ENCODE data around the gene PDE7B.
"Not testable (repeated sequence)": the region's sequence is repeated elsewhere in the genome, so short reads cannot be mapped to it uniquely, and the experiment has no call there.

PDE7B gene

DNA sequence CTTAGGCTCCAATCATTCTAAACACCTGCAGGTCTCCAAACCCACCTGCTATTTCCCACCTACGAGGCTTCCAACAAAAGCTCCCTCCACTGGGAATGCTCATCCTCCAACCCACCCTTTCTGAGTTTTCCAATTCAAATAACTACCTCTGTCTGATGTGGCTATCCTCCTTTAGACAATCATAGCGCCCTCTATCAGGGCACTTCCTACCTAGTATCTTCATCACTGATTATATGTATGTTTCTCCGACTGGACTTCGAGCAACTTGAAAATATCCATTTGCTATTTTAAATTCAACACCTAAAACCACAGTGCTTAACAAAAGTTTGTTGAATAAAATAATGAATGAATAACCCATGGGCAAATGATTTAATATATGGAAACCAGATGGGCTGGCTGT, 357.3 kb downstream of the PDE7B start:
- DNase-seq: no peak

DNA sequence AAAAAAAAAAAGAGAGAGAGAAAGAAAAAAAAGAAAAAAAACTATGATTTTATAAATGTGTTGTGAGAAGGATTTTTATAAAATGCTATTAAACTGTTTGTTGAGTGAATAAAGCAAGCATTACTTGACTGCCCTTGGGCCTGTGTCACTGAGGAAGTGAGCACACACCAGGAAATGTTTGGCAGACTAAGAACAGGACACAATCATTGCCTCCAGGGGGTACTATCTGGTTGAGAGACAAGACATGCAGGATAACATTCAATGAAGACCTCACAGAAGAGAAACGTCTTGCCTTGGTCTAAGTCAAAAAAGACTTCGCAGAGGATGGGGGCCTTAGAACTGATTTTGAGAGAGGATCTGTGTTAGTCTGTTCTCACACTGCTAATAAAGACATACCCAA, 358.0 kb downstream of the PDE7B start:
- DNase-seq: no peak

DNA sequence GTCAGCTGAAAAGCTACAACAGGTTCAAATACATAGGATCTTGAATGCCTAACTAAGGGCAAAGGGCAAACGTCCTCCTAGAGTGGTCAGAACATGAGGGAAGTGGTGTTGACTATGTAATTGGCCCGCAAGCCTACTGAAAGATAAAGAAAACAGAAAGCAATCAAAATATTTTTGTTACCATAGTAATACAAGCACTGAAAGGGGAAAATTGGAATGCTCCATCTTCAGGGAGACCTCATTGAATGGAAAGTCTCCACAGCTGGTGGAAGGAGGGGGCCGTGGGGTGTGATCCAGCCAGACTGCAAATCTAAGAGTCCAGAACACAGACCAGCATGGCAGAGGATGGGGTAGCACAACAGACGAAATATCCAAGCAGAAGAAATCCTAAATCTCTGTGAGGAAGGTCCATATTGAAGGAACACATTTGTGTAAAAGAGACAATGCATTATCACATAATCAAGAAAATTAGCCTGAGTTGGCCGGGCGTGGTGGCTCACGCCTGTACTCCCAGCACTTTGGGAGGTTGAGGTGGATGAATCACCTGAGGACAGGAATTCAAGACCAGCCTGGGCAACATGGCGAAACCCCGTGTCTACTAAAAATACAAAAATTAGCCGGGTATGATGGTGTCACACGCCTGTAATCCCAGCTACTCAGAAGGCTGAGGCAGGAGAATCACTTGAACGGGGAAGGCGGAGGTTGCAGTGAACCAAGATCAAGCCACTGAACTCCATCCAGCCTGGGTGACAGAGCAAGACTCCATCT, 359.1 kb downstream of the PDE7B start:
- DNase-seq: peak; percentile 40

DNA sequence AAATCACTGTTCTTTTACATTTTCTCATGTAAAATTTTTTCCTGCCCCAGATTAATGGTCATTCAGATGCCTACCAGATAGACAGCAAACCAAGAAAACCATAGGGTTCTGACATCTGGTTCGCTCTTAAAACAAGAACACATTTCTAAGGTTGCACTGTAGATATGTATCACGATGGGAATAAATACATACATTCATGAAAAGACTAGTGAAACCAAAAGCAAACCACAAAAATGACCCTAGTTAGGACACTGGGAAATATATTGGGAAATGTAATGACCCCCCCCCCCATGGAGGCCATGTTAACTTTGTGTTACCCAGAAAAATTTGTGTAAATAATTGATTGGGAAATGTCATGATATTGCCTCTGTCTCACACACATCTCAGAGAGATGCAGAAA, 361.1 kb downstream of the PDE7B start:
- DNase-seq: no peak

DNA sequence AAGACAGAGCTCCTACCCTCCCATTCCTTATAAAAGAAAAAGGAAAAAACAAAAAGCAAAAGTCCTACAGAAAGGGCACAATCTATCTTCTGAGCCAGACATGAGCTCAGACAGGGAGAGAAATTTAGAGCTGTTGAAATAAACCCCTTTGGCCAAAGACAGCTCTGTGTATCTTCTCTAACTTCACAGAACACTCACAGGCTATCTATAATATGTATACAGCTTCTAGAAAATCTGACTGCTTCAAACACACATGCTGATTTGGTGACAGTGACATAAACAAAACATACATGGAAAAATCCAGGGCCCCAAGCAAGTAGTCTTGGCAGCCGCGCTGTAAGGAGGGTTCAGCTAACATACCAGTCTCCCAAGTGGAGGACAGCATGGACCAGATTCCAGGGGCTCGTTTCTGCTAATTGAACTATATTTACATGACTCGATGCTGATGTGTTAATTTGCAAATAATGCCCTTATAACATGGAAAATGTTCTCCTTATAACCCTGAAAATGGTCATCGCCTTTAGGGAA, 361.6 kb downstream of the PDE7B start:
- no peak for DNase-seq

DNA sequence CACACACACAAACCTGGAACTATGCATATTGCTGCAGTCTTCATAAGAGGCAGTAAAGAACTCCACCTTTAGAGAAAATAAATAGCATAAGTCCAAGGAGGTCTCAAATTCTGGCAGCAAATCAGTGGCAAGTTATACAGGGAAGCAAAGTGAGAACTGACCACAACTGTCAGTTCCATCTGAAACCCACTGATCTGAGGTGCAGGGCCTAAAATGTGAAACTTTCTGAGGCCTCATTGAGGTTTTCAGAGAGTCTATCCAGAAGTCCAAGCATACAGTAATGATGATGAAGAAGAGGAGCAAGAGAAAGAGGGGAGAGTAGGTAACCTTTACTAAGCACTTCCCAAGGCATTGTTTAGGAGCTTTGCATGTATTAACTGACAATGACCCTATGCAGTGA, 362.4 kb downstream of the PDE7B start:
- no peak for DNase-seq

DNA sequence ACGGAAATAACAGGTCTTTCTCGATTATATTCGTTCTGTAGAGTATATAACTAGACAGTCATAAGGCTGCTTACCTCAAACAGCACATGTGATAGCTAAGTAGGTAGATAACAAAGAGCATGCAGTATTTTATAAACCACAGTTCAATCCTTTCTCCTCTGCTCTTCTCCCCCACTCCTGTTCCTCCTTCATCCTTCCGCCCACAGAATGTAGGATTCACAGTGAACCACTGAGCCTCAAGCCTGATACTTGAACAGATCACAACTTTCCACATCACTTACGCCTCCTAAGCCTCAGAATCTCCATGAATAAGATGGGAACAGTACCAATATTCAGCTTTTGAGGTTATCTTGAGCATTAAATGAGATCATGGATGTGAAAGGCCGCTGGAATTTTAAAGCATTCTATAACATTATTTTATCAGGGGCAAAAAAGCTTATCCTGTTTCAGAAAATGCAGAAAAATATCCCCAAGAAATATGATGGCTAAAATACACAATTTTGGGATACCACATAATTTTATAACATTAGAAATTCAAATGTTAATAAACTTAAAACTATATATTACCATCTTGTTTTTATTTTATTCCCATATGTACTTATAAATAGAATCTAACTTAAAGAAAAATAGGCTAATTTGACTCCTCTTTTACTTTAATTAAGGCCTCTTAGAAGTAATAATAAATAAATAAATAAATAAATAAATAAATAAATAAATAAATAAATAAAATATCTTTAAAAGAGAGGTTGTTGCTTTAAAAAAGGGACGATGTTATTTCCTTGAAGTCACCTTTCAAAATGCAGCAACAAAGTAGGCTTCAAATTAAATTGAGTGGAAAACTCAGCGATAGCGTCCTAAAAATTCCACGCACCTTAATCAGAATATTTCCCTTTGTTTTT, 365.3 kb downstream of the PDE7B start:
- DNase-seq: no peak

DNA sequence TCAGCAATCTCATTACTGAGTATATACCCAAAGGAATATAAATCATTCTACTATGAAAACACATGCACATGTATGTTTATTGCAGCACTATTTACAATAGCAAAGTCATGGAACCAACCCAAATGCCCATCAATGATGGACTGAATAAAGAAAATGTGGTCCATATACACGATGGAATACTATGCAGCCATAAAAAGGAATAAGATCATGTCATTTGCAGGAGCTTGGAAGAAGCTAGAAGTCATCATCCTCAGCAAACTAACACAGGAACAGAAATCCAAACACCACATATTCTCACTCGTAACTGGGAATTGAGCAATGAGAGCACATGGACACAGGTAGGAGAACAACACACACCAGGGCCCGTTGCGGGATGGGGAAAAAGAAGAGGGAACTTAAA, 373.5 kb downstream of the PDE7B start:
- not testable (repeated sequence) for DNase-seq

DNA sequence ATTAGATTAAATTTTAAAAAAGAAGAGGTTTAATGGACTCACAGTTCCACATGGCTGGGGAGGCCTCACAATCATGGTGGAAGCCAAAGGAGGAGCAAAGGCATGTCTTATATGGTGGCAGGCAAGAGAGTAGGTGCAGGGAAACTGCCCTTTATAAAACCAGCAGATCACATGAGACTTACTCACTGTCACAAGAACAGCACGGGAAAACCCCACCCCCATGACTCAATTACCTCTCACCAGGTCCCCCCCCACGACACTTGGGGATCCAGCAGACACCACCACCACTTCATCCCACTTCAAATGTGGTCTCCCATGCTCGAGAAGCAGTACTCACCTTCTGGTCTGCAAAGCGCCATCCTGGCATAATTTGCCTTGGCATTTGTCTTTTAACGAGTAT, 374.0 kb downstream of the PDE7B start:
- no peak for DNase-seq

DNA sequence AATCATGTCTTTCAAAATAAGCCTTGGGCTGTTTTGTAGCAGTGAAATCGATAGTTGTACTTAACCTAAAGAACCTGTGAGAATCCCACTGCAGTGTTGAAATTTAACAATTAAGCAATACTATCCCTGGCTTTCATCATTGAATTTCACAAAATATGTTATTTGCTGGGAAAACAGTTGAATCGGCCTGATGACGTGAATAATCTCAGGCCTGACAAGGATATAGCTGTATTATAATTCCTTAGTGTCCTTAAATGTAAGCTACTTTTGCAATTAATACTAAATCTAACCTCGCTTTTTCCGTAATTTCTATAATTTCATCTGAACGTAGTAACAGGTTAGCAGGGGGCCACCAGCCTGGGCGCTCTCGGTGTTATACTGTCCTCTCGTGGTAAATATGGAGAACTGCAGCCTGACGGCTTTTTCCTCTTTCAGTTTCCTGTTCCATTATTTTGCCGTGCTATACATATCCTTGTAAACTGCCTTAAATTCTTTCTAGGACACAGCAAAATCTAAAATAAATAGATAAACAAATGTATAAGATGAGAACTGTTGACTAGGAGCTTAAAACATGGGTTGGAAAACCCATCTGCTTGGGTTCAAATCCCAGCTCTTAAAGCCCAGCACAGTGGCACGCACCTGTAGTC, 374.6 kb downstream of the PDE7B start:
- DNase-seq: peak; percentile 61

DNA sequence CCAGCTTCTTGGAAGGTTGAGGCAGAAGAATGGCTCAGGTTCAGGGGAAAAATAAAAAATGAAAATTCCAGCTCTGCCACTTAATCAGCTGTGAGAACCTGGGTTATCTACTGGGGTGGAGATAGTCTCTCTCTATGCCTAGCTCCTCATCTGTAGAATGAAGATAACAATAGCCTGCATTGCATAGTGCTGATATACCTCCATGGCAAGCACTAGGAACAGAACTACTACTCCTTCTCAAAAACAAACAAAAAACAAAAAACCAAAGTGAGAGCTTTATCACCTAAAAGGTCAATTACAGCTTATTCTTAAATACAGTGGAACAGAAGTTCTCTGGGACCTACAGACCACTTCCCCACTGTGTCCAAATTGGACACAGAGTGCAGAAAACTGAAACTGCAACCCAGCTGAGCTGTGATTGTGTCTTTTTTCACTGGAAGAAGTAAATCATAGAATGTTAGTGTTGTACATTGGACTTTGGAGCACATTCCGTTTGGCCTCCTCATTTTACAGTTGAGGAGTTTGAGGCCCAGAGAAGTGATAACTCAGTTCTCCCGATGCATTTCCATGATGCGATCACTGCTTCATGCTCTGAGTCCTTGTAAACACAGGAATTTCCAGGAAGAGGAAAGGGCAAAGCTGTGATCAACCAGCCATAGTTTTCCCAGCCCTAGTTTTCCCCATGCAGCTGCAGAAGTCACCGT, 375.3 kb downstream of the PDE7B start:
- DNase-seq: no peak

DNA sequence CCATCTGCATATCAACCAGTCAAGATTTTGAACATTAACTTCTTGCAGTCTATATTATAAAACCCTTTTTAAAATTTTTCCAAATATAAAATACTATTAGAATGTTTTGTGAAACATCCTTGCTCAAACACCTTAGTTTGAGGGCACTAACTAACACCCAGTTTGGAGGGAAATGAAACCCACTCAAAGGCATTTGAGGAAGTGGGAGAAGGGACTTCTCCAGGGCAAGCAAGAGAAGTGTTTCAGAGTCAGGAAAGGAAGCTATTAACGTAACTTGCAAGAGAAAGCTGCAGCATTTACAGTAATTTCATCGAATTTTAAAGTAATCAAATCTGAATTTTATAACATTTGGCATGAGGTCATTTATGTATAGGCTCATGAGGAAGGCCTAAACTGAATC, 377.3 kb downstream of the PDE7B start:
- DNase-seq: no peak

DNA sequence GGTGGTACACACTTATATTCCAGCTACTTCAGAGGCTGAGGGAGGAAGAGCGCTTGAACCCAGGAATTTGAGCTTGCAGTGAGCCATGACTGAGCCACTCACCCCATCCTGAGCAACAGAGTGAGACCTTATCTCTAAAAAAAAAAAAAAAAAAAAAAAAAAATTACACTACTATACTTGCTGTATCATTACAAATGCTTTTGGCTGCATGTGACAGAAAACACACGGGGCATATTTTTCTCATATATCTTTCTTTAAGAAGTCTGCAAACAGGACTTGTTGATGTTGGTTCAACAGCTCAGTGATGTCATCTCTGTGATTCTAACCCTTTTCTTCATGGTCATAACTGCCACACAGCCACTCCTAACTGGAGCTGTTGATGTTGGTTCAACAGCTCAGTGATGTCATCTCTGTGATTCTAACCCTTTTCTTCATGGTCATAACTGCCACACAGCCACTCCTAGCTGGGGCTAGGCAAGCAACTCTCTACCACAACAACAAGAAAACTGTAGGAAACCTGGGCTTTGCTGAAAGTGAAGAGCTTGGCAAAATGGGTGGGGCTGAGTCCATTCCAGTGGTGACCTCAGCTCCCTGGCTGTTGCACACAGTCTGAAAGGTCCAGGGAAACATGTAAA, 378.8 kb downstream of the PDE7B start:
- DNase-seq: no peak

DNA sequence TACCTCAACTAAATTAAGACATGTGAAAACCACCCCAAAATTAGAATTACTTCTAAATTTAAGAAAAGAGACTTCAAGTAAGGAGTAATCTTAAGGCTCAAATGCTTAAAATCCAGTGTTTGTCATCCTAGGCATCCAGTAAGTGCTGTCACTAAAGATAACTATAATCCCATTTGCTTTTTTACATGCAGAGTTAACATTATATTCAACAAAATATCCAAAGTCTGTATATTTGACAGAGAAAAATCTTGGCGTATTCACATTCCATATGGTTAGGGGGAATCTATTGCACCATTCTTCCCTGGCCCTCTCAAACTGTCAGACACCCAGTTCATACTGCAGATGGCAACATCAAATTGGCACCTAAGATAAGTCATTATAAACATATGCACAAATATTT, 381.2 kb downstream of the PDE7B start:
- no peak for DNase-seq

DNA sequence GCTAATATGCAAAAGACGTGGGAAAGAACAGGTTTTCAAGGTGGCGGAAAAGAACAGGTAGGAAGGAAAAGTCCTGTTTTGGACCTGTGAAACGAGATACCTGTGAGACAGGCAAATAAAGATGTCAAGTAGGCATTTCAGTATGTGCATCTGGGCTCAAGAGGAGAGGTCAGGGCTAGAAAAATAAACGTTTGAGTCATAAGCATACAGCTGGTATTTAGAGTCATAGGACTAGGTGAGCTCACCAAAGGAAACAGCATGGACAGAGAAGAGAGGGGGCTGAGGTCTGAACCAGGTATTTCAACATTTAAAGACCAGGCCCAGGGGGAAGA, 383.7 kb downstream of the PDE7B start:
- no peak for DNase-seq

DNA sequence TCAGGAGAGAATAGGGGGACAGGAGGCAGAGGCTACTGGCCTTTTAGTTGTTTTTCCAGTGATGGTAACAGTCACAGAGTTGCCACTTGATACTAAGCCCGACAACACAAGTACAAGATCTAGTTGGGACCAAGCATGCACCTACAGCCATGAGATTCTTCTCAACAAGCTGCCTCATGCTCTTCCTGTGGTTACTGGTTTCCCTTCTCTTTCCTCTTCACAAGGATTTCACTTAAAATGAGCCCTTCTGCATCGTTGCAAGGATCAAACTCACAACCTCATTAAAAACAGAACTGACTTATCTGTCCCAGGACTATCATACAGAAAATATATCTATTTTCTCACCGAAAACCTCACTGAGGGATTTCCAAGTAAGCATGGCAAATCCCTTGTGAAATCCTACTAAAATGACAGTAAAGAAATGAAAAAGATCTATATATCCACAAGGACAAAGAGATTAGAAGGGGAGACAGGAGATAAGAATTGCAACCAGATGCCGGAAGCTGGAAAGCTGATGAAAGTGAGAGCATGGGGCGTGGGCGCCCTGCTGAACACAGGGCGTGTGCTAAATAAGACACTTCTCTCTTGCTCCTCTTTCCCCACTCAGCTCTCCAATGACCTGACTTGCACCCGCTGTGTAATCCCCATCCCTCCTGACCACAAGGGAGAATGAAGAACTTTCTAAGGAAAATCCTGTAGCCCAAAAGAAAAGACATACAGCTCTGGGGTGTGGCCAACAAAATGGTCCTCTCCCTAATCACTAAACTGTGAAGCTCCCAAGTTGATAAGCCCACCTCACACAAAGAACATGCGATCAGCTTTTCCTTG, 385.2 kb downstream of the PDE7B start:
- DNase-seq: no peak

DNA sequence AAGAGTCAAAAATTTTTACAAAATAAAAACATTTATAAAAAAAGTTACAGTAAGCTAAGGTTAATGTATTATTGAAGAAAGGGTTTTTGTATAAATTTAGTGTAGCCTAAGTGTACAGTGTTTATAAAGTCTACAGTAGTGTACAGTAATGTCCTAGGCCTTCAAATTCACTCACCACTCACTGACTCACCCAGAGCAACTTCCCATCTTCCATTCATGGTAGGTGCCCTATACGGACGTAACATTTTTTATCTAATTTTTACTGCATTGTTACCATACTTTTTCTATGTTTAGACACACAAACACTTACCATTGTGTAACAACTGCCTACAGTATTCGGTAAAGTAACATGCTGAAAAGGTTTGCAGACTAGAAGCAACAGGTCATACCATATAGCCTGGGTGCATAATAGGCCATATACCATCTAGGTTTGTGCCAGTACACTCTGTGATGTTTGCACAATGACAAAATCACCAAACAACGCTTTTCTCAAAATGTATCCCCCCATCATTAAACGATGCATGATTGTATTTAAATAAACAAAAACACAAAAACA, 392.6 kb downstream of the PDE7B start:
- no peak for DNase-seq

All from right hindlimb (tissue), 1 donor.